SK-N-SH (cell line): ENCODE results near the gene DNAH5. TPM values are rescaled to one million over a fixed set of nuclear protein-coding genes. Genes with fewer than 3 reads are reported as not detected.

Experiments used
- CTCF ChIA-PET: fragments of 300-600, 350-600 bp; formaldehyde crosslinking; extraction: SDS; loops from one replicate; lab custom pipeline; 2021; lab: Yijun Ruan, JAX
- POLR2A ChIA-PET: fragments of 350-600 bp; sonication (Branson Sonifier 250); formaldehyde crosslinking; extraction: SDS; loops from one replicate; lab custom pipeline; 2020; ENCODE audit warnings: antibody characterized with exemption, inconsistent platforms; lab: Yijun Ruan, JAX
- DNase-seq: peaks from one replicate; pipeline ENCODE4 v3.0.0; 2012
- H2AFZ ChIP-seq: fragments of 200-600 bp; sonication (generic); 2 replicates; pipeline ENCODE4 v1.8.1; 2016; ENCODE audit warnings: antibody characterized with exemption, mild to moderate bottlenecking, low read depth
- H3F3A ChIP-seq: fragments of 200-600 bp; sonication (generic); replicated peaks from 2 replicates; pipeline ENCODE3; 2016; ENCODE audit warnings: antibody characterized with exemption, mild to moderate bottlenecking; ENCODE audit not compliant: insufficient read depth
- H3K27ac ChIP-seq, 2 experiments: fragments of 200-500 bp in 1 of 2; fragments of 200-600 bp in 1 of 2; sonication (Bioruptor generic) in 1 of 2; sonication (generic), shearing (Covaris generic) in 1 of 2; 2 replicates each; pipeline versions ENCODE4 v1.5.1 to v1.6.1; 2014 to 2016; ENCODE audit warnings: low read depth in 2 of 2, inconsistent platforms in 1 of 2, low read length in 1 of 2, mild to moderate bottlenecking in 1 of 2, mixed read lengths in 1 of 2
- H3K27me3 ChIP-seq: fragments of 200-600 bp; sonication (generic), shearing (Covaris generic); 2 replicates; pipeline ENCODE4 v1.6.1; 2016; ENCODE audit warnings: mixed run types; ENCODE audit not compliant: insufficient read depth
- H3K36me3 ChIP-seq, 2 experiments: fragments of 200-500 bp in 1 of 2; fragments of 200-600 bp in 1 of 2; sonication (Bioruptor generic) in 1 of 2; sonication (generic) in 1 of 2; replicated peaks in 1 of 2; 2 replicates each; pipeline versions ENCODE3 to v1.5.1; 2014 to 2016; ENCODE audit warnings: low read length in 1 of 2, mild to moderate bottlenecking in 1 of 2; ENCODE audit not compliant: insufficient read depth in 2 of 2, control insufficient read depth in 1 of 2
- H3K4me1 ChIP-seq, 2 experiments: fragments of 200-500 bp in 1 of 2; fragments of 200-600 bp in 1 of 2; sonication (Bioruptor generic) in 1 of 2; sonication (generic), shearing (Covaris generic) in 1 of 2; 2 replicates each; pipeline versions ENCODE4 v1.5.1 to v1.6.1; 2014 to 2016; ENCODE audit warnings: low read depth in 1 of 2, low read length in 1 of 2, mixed run types in 1 of 2; ENCODE audit not compliant: insufficient read depth in 2 of 2, control insufficient read depth in 1 of 2
- H3K4me2 ChIP-seq: fragments of 200-600 bp; sonication (generic), shearing (Covaris generic); 2 replicates; pipeline ENCODE4 v1.6.1; 2017; ENCODE audit warnings: mixed run types
- H3K4me3 ChIP-seq, 2 experiments: fragments of 200-500 bp in 1 of 2; fragments of 200-600 bp in 1 of 2; sonication (Bioruptor generic) in 1 of 2; sonication (generic), shearing (Covaris generic) in 1 of 2; 2 replicates each; pipeline versions ENCODE4 v1.5.1 to v1.8.1; 2014 to 2016; ENCODE audit warnings: low read depth in 2 of 2, inconsistent platforms in 1 of 2, low read length in 1 of 2, mild to moderate bottlenecking in 1 of 2, mixed read lengths in 1 of 2, moderate library complexity in 1 of 2
- H3K79me2 ChIP-seq: fragments of 200-600 bp; sonication (generic); 2 replicates; pipeline ENCODE4 v1.8.1; 2017; ENCODE audit warnings: mild to moderate bottlenecking; ENCODE audit not compliant: insufficient read depth
- H3K9ac ChIP-seq: fragments of 200-600 bp; sonication (generic); 2 replicates; pipeline ENCODE4 v1.6.1; 2017; ENCODE audit warnings: mixed run types
- H3K9me2 ChIP-seq: fragments of 200-600 bp; sonication (generic); 2 replicates; pipeline ENCODE4 v1.6.1; 2017; ENCODE audit warnings: mixed run types
- H3K9me3 ChIP-seq: fragments of 200-600 bp; sonication (generic); 2 replicates; pipeline ENCODE4 v1.6.1; 2017; ENCODE audit warnings: mixed run types, mild to moderate bottlenecking, moderate library complexity
- H4K20me1 ChIP-seq: fragments of 200-600 bp; sonication (generic); 2 replicates; pipeline ENCODE4 v1.6.1; 2017; ENCODE audit warnings: mild to moderate bottlenecking, mixed run types; ENCODE audit not compliant: insufficient read depth
- CHD2 ChIP-seq: fragments of 150-350 bp; IDR thresholded peaks from 2 replicates; pipeline ENCODE4 v1.6.1; 2018; ENCODE audit warnings: low read length; ENCODE audit not compliant: partially characterized antibody
- ELF1 ChIP-seq: IDR thresholded peaks from 2 replicates; pipeline ENCODE4 v1.4.0; 2012
- EZH2phosphoT487 ChIP-seq: fragments of 200-600 bp; sonication (generic); IDR thresholded peaks from 2 replicates; pipeline ENCODE4 v1.6.1; 2017; ENCODE audit warnings: low read depth, mixed run types, mild to moderate bottlenecking, antibody characterized with exemption, moderate library complexity, borderline replicate concordance
- FOSL2 ChIP-seq: IDR thresholded peaks from 2 replicates; pipeline ENCODE4 v1.4.0; 2012; ENCODE audit warnings: low read depth, mild to moderate bottlenecking, moderate library complexity, borderline replicate concordance
- FOXJ3 ChIP-seq: sonication (generic); formaldehyde crosslinking; IDR thresholded peaks from 2 replicates; pipeline ENCODE4 v1.5.1; 2020; ENCODE audit warnings: mild to moderate bottlenecking, missing genetic modification reagents
- IRF3 ChIP-seq: fragments of 150-350 bp; IDR thresholded peaks from 2 replicates; pipeline ENCODE4 v1.6.1; 2016; ENCODE audit warnings: mild to moderate bottlenecking, low read depth, low read length
- JUND ChIP-seq: IDR thresholded peaks from 2 replicates; pipeline ENCODE4 v1.4.0; 2012
- MXI1 ChIP-seq: IDR thresholded peaks from 2 replicates; pipeline ENCODE4 v1.6.1; 2012; ENCODE audit warnings: mild to moderate bottlenecking, low read depth, low read length, improper control_type of control experiment
- REST ChIP-seq: IDR thresholded peaks from 2 replicates; pipeline ENCODE4 v1.6.1; 2012; ENCODE audit warnings: mild to moderate bottlenecking, low read depth, low read length, moderate library complexity
- RXRA ChIP-seq: IDR thresholded peaks from 2 replicates; pipeline ENCODE4 v1.4.0; 2012; ENCODE audit warnings: low read depth, mild to moderate bottlenecking, borderline replicate concordance
- SMC3 ChIP-seq: IDR thresholded peaks from 2 replicates; pipeline ENCODE4 v1.6.1; 2012; ENCODE audit warnings: low read depth, low read length, improper control_type of control experiment
- TAF1 ChIP-seq: IDR thresholded peaks from 2 replicates; pipeline ENCODE4 v1.6.1; 2012; ENCODE audit warnings: low read depth, mild to moderate bottlenecking, low read length, moderate library complexity, borderline replicate concordance
- USF2 ChIP-seq: fragments of 150-350 bp; IDR thresholded peaks from 2 replicates; pipeline ENCODE4 v1.6.1; 2017; ENCODE audit warnings: antibody characterized with exemption, low read length, low read depth, borderline replicate concordance
- YY1 ChIP-seq: IDR thresholded peaks from 2 replicates; pipeline ENCODE4 v1.4.0; 2012; ENCODE audit warnings: low read depth, mild to moderate bottlenecking
- WGBS: methylation state at CpG from one replicate; pipeline ENCODE4 v1.1.6; 2017; ENCODE audit warnings: low lambda C conversion rate; 5-methylcytosine and 5-hydroxymethylcytosine counted together
- polyA plus RNA-seq, 3 experiments: library from polyadenylated mRNA; depleted of rRNA; stranded (reverse); fragments of >200 nt; gene quantifications; 2 replicates each; pipeline ENCODE4 v1.2.3, GENCODE V29; 2012

The DNAH5 gene
- polyA plus RNA-seq, 1 of the 3 experiments (the other 2 are of a cell fraction), result 0.74 TPM

- Histone ChIP-seq H3K27ac (no peak overlapping the region), H3K9me3 (no peaks in the 10 kb centered on the region), H3K27me3 (peaks cover 6% of the 10 kb centered on the region; the same call in 1 of the 2 replicates), H3K79me2 (no peaks in the 10 kb centered on the region), H3F3A (no peaks in the 10 kb centered on the region), H3K4me3 (no peak overlapping the region), H4K20me1 (no peaks in the 10 kb centered on the region), H3K36me3 (no peaks in the 10 kb centered on the region), H2AFZ (no peak overlapping the region), H3K9ac (no peak overlapping the region), H3K4me1 (no peaks in the 10 kb centered on the region), H3K4me2 (no peak overlapping the region), H3K9me2 (0 out of 2 replicates have a peak, but pooled peaks cover 2% of the 10 kb centered on the region)
- ChIA-PET CTCF (interaction anchor here (0.9 kb wide), 1 partner anchor 10 kb away, joined by 3 read pairs; no protein-coding TSS in a partner anchor), POLR2A (no interaction called here)
- 40% methylated on average over 6 of the region's 6 CpGs for WGBS
- TF ChIP-seq MXI1, result no peak
- no peak for TF ChIP-seq EZH2phosphoT487
- no peak for TF ChIP-seq REST
- no peak for TF ChIP-seq FOXJ3 (CRISPR knock-in tag)
- no peak for TF ChIP-seq FOSL2
- no peak for TF ChIP-seq TAF1
- no peak for TF ChIP-seq CHD2
- TF ChIP-seq JUND, result no peak
- TF ChIP-seq RXRA, result no peak
- no peak for TF ChIP-seq USF2
- no peak for TF ChIP-seq SMC3
- TF ChIP-seq ELF1, result no peak
- no peak for TF ChIP-seq YY1
- DNase-seq, result no peak
Observed at GRCh38 chr5:13785781-13786415, 158.6 kb downstream of the DNAH5 start.

GRCh38 chr5:13783726-13784125 is 160.8 kb downstream of the DNAH5 start:
- H3K9me3 ChIP-seq, result no peaks in the 10 kb centered on the region
- no peak overlapping the region for H3K4me3 ChIP-seq
- no peaks in the 10 kb centered on the region for H3F3A ChIP-seq
- H2AFZ ChIP-seq, result no peak overlapping the region
- H4K20me1 ChIP-seq, result no peaks in the 10 kb centered on the region
- ChIA-PET POLR2A (no interaction called here), CTCF (no interaction called here)
- no peaks in the 10 kb centered on the region for H3K36me3 ChIP-seq
- H3K27ac ChIP-seq, result no peak overlapping the region
- H3K27me3 ChIP-seq, result peaks cover 6% of the 10 kb centered on the region; the same call in 1 of the 2 replicates
- TF ChIP-seq EZH2phosphoT487, result no peak
- no peak for TF ChIP-seq FOSL2
- no peak for TF ChIP-seq SMC3
- no peak for TF ChIP-seq JUND
- TF ChIP-seq TAF1, result no peak
- TF ChIP-seq IRF3, result no peak
- TF ChIP-seq FOXJ3 (CRISPR knock-in tag), result no peak
- H3K4me2 ChIP-seq, result no peak overlapping the region
- 19% methylated on average over 10 of the region's 10 CpGs for WGBS
- DNase-seq, result no peak
- H3K79me2 ChIP-seq, result no peaks in the 10 kb centered on the region
- H3K9ac ChIP-seq, result no peak overlapping the region
- no peaks in the 10 kb centered on the region for H3K4me1 ChIP-seq
- H3K9me2 ChIP-seq, result peaks cover 2% of the 10 kb centered on the region; the same call in 1 of the 2 replicates
